SJSA1 (cell line): ENCODE results near the gene C19orf73. TPM values are rescaled to one million over a fixed set of nuclear protein-coding genes. Genes with fewer than 3 reads are reported as not detected.

ENCODE experiments used
- total RNA-seq: library from RNA; depleted of rRNA; stranded (reverse); fragments of >200 nt; shearing (Covaris generic); gene quantifications from 2 replicates; pipeline ENCODE4 v1.2.3, GENCODE V29; 2014; rRNA removed

The C19orf73 gene
- total RNA-seq, 1 experiment from 2014 or later: 4.3 TPM

Other genes with a start within 250 kb of the C19orf73 start
- 79.5 and 86.0 TPM in 2 replicates for gene PPP1R15A, start 246.7 kb downstream of the C19orf73 start, total RNA-seq
- gene TULP2, start 220.4 kb downstream of the C19orf73 start, total RNA-seq: not detected in 2 replicates
- gene NUCB1, start 218.8 kb downstream of the C19orf73 start, total RNA-seq: 200 and 215 TPM in 2 replicates
- gene DHDH, start 185.4 kb downstream of the C19orf73 start, total RNA-seq: 0.16 and 1.7 TPM in 2 replicates
- 57.4 and 75.1 TPM in 2 replicates for gene BAX, start 164.3 kb downstream of the C19orf73 start, total RNA-seq
- 2,837 and 3,145 TPM in 2 replicates for gene FTL, start 153.8 kb downstream of the C19orf73 start, total RNA-seq
- 19.5 and 38.2 TPM in 2 replicates for gene GYS1, start 125.8 kb downstream of the C19orf73 start, total RNA-seq
- 238 and 322 TPM in 2 replicates for gene RUVBL2, start 125.3 kb downstream of the C19orf73 start, total RNA-seq
- 0.34 TPM in 1 of 2 replicates, not detected in the other for gene LHB, start 102.1 kb downstream of the C19orf73 start, total RNA-seq
- not detected in 2 replicates for gene CGB3, start 94.8 kb downstream of the C19orf73 start, total RNA-seq
- gene CGB2, start 87.3 kb downstream of the C19orf73 start, total RNA-seq: not detected in 2 replicates
- gene CGB1, start 82.2 kb downstream of the C19orf73 start, total RNA-seq: 1.00 TPM in 1 of 2 replicates, not detected in the other
- gene CGB5, start 75.3 kb downstream of the C19orf73 start, total RNA-seq: not detected in 2 replicates
- gene CGB8, start 70.0 kb downstream of the C19orf73 start, total RNA-seq: 0.61 TPM in 1 of 2 replicates, not detected in the other
- gene CGB7, start 61.4 kb downstream of the C19orf73 start, total RNA-seq: 0.08 TPM in 1 of 2 replicates, not detected in the other
- not detected in 2 replicates for gene NTF4, start 54.3 kb downstream of the C19orf73 start, total RNA-seq
- gene KCNA7, start 46.4 kb downstream of the C19orf73 start, total RNA-seq: not detected in 2 replicates
- gene SNRNP70, start 33.7 kb downstream of the C19orf73 start, total RNA-seq: 151 and 188 TPM in 2 replicates
- 15.9 and 21.6 TPM in 2 replicates for gene LIN7B, start 4.8 kb downstream of the C19orf73 start, total RNA-seq
- gene PPFIA3, start 401 bp upstream of the C19orf73 start, total RNA-seq: 3.4 and 3.6 TPM in 2 replicates
- gene HRC, start 36.3 kb upstream of the C19orf73 start, total RNA-seq: not detected in 2 replicates
- 6.8 and 9.2 TPM in 2 replicates for gene TRPM4, start 38.6 kb upstream of the C19orf73 start, total RNA-seq
- gene SLC6A16, start 206.0 kb upstream of the C19orf73 start, total RNA-seq: not detected in 2 replicates
- not detected in 2 replicates for gene CD37, start 216.3 kb upstream of the C19orf73 start, total RNA-seq
- gene TEAD2, start 243.3 kb upstream of the C19orf73 start, total RNA-seq: 27.7 and 33.7 TPM in 2 replicates
- 0.13 and 0.75 TPM in 2 replicates for gene DKKL1, start 244.7 kb upstream of the C19orf73 start, total RNA-seq